Measurements from ENCODE around the gene NDST3.

Gene NDST3

DNA sequence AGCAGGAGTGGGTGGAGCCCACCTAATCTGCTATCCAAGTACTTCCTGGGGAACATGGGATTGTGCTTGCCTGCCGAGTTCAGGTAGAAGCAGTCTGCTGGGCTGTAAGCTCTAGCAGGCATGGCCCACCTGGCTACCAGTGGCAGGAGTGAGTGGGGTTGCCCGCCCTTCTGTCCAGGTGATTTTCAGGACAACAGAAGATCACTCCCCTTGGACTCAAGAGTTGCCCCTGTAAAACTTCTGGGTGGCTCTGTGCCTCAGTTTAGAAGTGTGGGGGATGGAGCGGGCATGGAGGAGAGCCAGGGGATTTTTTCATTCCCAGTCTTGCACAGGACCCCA lies 43.5 kb downstream of the NDST3 start:
- in situ Hi-C loops (cut with MboI; ENCODE audit: low sequenced_read_pairs): no loop called here

DNA sequence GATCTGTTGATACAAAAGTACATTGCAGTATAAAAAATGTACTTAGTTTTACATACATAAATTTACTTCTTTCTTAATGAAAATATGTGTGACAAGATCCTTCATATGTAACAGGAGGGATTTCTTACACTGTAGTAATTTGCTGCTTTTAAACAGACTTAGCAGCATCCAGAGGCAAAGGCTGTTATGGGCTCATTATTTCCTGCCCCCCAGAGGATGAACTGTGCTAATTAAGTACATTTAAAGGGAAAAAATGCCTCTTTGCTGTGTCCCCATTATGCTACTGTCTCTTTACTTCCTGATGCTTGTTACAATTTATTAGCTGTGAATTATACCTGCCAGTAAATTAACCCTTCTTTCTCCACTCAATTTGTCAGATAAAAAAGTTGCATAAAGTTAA lies 47.1 kb downstream of the NDST3 start:
- in situ Hi-C loops (cut with MboI; ENCODE audit: low sequenced_read_pairs): no loop called here

DNA sequence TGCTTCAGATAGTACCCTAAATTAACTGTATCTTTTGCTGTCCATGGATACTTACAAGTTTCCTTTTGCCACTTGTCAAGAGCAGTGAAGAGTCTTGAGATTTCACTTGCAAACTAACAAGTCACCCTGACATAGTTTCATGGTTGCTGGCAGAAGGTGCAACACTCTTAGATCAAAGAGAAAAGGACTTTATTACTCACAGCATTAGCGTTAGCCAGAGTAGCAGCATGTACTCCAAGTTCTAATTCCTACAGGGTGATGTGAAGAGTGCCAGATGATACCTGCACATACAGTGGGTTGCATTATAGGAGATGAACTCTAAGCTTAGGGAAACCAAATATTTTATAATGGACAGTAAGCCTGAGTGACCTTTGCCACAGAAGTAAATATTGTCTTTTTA lies 47.9 kb downstream of the NDST3 start:
- in situ Hi-C loops (cut with MboI; ENCODE audit: low sequenced_read_pairs): no loop called here

DNA sequence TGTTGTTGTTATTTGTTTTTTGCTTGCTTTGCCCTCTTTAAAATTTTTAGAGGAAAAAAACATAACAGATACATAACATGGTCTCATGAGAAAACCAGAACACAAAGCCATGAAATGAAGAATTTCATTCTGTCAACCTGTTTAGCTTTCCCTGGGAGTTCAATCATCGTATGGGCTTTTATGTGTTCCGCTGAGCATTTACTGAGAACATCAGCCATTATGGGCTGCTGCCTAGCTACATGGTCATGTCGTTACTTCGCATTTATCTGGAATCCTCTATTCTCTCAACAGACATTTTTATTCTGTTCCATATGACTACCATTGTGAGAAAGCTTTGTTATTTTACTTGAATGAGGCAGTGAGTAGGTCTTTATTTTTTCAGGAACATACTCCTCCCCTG lies 51.4 kb downstream of the NDST3 start:
- in situ Hi-C loops (cut with MboI; ENCODE audit: low sequenced_read_pairs): no loop called here

DNA sequence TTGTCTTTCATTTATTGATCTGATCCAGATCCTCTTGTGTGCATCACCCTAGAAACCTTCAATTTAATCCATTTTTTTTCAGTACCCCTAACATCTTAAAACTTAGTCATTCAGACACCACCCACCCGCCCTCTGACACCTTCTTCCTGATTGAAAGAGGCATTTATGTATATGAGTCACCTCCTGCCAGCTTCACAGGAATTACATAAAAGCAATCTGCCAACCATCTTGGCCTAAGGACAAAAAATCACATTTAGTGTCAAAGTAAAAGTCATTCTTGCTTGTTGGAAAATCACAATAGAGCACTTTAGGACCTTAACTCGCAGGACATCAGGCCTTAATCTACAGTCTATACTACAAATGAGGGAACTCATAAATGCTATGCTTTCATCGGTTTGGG lies 52.1 kb downstream of the NDST3 start:
- in situ Hi-C loops (cut with MboI; ENCODE audit: low sequenced_read_pairs): no loop called here

DNA sequence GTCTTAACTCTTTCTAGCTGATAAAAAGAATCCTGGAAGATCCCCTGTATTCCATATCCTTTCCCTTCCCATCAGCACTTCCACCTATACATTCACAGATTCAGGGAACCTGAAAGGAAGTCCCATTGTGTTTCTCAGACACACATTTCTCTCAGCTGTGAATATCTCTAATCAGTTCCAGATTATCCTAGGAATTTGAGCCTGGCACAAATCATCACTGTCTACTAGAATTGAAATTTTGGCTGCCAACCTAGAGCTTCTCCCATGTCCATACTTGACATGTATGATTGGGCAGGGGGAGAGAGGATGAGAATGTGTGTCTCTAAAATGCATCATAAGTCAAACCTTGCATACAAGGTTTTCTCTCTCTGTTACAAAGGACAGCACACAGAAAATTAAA lies 53.1 kb downstream of the NDST3 start:
- in situ Hi-C loops (cut with MboI; ENCODE audit: low sequenced_read_pairs): no loop called here

DNA sequence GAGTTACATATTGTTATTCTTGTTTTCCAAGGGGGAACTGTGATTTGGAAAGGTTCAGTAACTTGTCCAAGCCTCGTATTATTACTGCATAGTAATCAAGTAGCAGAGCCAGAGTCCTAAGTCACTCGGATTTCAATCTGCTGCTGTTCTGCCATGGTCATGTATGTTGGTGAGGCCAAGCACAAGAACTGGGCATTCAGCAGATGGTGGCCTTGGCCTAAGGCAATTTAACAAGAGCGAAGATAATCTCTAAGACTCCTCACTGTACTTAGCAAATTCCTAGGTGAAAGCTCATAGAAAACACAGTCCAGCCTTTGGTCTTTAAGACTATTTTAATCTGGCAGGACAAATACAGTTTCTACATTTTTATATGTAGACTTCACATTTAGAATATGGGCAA lies 64.8 kb downstream of the NDST3 start:
- in situ Hi-C loops (cut with MboI; ENCODE audit: low sequenced_read_pairs): no loop called here

DNA sequence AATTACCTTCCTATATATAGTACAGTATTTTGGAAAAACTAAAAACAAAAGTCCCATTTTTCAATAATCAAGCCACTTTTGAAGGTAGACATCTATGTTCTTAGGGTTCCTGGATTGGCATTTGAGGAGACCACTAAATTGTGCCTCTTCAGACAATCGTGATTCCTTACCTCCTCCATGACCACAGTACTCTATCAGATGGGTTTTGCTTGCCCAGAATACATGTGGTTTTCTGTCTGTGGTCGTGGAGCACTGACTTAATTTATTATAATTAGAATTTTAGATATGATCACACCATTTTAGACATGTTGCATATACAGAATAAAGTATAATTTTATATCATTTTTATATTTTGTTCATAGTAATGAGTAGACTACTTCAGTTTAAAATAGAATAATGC lies 67.9 kb downstream of the NDST3 start:
- in situ Hi-C loops (cut with MboI; ENCODE audit: low sequenced_read_pairs): no loop called here

DNA sequence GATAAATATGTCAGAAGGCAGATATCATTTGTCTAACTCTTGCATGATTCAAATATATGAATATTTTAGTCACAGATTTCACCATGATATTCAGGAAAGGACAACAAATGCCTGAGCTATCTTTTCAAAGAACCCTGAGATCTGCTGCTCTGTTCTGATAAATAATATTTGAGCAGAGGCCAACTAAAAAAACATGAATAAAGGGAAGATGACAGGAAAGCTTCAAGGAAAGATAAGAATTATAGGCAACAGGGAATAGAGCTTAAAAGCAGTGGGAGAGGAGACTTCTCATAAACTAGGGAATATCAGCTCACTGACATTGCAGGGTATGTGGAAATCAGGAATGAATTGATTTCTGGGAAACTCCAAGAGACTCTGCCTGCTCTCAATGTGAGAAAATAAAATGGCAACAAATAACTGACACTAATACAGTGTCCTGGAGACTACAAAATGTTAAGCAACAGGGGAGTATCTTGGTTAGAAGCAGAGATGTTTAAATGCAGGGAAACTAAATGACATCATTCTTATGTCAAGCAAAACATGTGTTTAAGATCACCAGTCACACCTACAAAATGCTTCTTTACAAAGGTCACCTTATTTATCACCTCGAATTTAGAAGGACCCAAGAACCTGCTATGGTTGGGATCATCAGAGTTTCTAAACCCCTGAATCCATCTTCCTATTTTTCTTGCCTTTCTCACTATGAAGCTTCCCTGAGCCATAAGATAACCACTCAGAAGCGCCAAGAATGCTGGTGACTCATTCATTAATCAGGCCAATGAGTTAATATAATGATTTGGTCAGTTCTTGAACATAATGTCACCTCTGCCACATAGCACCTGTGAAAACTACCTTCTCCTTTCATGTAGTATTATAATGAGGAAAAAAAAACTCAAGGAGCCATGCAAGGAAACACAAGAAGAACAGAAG lies 78.1 kb downstream of the NDST3 start:
- in situ Hi-C loops (cut with MboI; ENCODE audit: low sequenced_read_pairs): no loop called here

DNA sequence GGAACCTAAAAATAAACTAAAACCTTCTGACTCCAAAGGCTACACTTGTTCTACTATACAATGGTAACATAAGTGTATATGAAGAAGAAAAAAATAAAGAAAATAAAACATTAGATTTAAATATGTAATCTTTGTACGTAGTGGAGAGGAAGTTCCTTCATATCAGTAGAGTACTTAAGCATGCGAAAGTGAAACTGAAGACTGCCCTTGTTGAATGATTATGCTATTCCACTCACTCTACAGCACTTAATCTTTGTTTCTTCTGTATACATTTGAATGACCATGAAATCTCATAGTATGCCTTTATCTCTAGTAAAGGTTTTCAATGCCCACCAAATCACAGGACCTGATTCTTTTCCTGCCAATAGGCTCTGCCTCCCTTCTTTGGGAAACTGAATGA lies 78.9 kb downstream of the NDST3 start:
- in situ Hi-C loops (cut with MboI; ENCODE audit: low sequenced_read_pairs): no loop called here

DNA sequence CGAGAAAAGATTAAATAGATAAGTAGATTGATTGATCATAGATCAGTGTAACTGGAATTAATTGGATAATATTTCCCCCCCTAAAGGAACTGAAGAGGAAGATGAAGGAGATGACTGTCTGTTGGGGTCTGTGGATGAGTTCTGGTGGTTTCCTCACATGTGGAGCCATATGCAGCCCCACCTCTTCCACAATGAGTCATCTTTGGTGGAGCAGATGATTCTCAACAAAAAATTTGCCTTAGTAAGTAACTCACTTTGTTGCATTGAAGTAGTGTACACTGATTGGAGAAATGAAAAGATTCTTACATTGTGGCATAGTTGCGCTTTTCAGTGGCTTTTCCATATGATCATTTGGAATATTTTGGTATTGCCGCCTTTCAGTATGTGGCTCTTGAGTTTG lies 80.4 kb downstream of the NDST3 start:
- in situ Hi-C loops (cut with MboI; ENCODE audit: low sequenced_read_pairs): no loop called here

DNA sequence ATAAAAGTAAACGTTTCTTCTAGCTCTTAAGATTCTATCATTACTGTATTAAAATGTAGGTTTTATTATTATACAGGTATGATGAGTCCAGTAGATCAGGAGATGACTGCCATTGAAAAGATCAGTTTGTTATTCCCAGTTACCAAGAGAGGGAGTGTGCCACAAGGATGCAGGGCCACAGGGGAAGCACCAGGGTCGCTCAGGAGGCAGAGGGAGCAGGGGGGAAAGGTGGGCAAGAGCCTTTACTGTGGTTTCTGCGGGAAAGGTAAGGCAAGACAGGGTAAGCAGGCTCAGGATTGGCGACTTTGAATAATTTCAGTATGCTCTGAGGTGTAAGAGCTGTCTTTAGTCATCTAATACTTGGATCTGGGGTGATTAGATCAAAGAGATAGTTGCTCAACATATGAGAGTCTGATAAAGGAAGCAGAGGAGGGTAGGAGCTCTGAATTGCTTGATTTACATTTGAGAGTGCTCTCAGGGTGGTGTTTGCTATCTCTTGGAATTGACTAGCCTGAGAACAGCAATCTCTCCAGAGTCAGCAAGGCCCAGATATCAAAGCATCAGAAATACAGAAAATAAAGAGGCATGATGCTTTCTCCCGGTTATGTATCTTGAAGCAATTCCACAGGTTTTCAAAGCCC lies 86.0 kb downstream of the NDST3 start:
- in situ Hi-C loops (cut with MboI; ENCODE audit: low sequenced_read_pairs): no loop called here

DNA sequence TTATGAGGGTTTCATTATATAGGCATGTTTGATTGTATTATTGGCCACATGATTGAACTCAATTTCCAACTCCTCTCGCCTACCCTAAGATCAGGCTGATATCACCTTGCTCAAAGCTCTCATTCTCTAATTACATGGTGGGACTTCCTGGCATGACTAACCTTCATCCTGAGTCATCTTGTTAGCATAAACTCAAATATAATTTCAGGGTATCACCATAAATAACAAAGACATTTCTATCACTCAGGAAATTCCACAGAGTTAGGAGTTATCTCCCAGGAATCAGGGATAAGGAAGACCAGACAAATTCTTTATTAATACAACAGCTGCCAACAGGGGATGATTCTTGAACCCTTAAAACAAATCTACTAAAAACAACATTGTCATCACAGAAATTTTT lies 90.7 kb downstream of the NDST3 start:
- in situ Hi-C loops (cut with MboI; ENCODE audit: low sequenced_read_pairs): no loop called here

DNA sequence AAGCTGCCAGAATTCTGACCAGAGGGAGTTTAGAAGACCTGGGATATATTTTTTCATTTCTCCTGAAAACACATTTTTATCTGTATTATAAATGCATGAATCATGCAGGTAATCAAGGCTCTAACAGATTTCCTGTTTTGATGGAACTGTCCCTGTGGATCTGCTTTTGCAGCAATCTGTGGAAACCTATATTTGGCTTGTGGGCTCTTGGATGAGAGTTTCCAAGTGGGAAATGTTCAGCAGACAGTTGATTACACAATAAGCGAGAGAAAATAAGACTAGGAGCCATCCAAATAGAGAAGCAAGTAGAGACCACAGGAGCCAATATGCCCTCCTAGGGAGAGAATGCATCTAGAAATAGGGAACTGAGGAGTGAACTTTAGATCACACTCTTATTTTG lies 105.0 kb downstream of the NDST3 start:
- in situ Hi-C loops (cut with MboI; ENCODE audit: low sequenced_read_pairs): no loop called here

DNA sequence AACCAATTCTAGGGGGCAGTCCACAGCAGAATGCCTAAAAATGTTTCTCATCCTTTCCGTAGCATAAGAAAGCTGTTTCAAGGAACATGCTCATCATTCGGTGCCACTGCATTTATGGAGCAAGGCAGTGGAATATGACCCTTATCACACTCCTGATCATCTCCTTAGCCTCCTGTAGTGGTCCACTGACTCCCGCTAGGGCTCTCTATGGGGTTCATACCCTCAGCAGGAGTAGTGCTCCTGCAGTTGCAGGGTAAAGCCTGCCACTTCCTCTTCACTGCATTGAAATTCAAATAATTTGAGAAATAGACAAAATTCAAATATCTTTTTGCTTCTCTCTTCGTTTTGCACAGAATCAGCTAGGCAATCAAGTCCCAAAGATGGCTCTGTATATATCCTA lies 107.0 kb downstream of the NDST3 start:
- in situ Hi-C loops (cut with MboI; ENCODE audit: low sequenced_read_pairs): no loop called here

DNA sequence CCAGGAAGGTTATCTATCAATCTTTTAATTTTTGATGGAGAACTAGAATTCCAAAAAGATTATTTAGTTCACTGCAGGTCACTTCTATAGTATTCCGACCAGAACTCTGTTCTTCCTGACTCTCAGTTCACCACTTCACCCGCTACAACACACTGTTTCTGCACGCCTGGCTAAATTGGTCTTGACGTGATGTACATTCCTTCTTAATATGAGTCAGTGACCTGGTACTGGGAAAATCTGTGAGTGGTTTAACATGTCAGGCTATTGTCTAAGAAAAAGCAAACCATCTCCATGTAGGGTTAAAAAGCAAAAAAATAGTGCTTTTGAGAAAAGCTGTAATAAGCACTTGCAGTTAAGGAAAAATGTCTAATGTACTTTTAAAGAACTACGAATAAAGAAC lies 120.4 kb downstream of the NDST3 start:
- in situ Hi-C loops (cut with MboI; ENCODE audit: low sequenced_read_pairs): no loop called here

DNA sequence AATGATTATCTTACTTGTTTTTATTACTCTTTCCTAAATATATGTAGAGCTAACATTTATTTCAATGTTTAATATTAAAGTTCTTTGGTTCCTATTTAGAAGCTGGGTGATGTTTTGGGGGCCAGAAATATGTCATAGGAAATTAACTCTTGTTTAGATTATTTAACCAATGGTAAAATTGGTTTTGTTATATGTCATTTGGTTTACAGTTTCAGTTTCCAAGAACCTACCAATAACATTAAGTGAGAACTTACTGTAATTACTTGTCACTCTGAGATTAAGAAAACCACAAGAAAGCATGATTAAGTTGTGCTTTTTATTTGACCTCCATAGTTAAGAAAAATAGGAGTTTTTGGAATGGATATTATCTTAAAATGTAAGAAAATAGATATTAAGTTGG lies 121.2 kb downstream of the NDST3 start:
- in situ Hi-C loops (cut with MboI; ENCODE audit: low sequenced_read_pairs): no loop called here

DNA sequence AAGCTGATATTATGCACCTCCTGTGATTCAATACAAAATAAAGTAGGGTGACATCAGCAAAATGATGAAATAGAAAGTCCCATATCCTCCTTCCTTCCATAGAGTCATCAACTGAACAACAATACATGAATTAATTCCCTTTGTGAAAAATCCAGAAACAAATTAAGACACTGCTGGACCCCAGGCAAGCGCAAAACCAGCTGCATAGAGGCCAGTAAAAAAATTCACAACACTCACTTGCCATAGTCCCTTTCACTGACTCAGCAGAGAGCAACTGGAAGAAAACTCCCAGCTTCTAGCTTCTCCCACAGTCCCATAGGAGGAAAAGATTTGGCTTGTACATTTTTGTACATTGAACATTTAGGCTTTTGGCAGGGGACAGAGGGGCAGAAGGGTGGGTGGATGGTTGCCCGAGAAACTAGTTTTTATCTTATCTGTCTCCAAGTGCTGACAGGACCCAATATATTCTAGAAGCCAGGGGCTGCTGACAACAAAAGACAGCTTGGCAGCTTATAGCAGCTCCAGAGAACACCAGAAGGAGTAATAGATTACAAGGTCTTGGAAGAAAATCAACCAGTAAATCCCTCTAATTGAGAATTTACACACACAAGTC lies 124.6 kb downstream of the NDST3 start:
- in situ Hi-C loops (cut with MboI; ENCODE audit: low sequenced_read_pairs): no loop called here

DNA sequence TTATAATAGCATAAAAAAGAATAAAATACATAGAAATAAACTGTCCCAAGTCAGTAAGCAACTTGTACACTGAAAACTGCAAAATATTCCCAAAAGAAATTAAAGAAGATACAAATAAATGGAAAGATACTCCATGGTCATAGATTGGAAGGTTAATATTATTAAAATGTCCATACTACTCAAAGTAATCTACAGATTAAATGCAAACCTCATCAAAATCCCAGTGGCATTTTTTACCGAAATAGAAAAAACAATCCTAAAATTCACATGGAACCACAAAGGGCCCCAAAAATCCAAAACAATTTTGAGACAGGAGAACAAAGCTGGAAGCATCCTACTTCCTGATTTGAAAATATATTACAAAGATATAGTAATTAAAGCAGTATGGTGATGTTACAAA lies 133.0 kb downstream of the NDST3 start:
- in situ Hi-C loops (cut with MboI; ENCODE audit: low sequenced_read_pairs): no loop called here

DNA sequence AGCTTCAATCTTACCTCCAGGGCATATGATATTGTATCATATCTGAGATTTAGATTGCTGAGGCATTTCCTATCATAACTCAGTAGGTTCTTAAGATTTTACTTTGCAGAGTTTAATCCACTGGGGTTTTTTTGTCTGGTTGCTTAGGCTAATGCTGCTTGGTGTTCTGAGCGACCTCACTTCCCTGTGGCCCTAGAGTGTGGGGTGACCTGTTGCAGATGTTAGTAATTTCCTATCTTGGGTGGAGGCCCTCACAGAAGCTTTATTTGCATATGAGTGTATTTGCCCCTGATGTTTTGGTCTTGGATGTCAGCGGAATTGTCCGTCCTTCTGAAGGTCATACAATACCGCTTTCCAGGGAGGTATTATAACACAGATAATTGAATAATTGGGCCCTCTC lies 137.1 kb downstream of the NDST3 start:
- in situ Hi-C loops (cut with MboI; ENCODE audit: low sequenced_read_pairs): no loop called here

DNA sequence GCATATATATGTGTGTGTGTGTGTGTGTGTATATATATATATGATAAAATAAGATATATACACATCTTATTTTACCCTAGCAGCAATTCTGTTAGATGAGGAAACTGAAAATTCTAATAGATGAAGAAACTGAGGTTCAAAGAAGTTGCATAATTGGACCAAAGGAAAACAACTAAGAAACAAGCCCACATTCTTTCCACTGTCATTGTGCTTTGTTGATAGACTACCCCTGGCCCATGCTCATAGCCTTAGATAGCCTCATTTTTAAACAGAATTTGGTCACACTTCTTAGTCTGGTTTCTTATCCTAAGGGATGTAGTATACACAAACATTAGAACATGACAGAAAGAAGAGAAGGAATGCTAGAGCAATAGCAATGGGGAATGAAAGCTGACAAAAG lies 138.8 kb downstream of the NDST3 start:
- in situ Hi-C loops (cut with MboI; ENCODE audit: low sequenced_read_pairs): no loop called here
